T-helper 1 cell (primary cell): Measurements from ENCODE around the gene DHH.
"Not testable (repeated sequence)": the region's sequence is repeated elsewhere in the genome, so short reads cannot be mapped to it uniquely, and the experiment has no call there.

Experiments used
- DNase-seq, 5 donors: peaks; one replicate each; pipeline ENCODE4 v3.0.0-alpha.2; 2012 to 2020

DHH gene

GRCh38 chr12:49068879-49069506 lies 25.6 kb downstream of the DHH start:
- no peak for DNase-seq

GRCh38 chr12:49066120-49066519 lies 28.5 kb downstream of the DHH start:
- DNase-seq = no peak

- no peak for DNase-seq
Observed at GRCh38 chr12:49064767-49065152, 29.8 kb downstream of the DHH start.

- DNase-seq = not testable (repeated sequence)
Observed at GRCh38 chr12:49061916-49062315, 32.7 kb downstream of the DHH start.

GRCh38 chr12:49061157-49061650 lies 33.4 kb downstream of the DHH start:
- DNase-seq = no peak

- peak; percentile 73 to 92 (median 83) for DNase-seq
Observed at GRCh38 chr12:49060237-49061156, 34.1 kb downstream of the DHH start, which contains the start of gene KMT2D. KMT2D (minus strand) TSS chr12:49060794; CDS start chr12:49055324, 5,470 bp downstream.

- peak in 1 of 5 donors; percentile 39 for DNase-seq
Observed at GRCh38 chr12:49059299-49060171, 35.1 kb downstream of the DHH start.

GRCh38 chr12:49059045-49059298 lies 35.6 kb downstream of the DHH start:
- DNase-seq = no peak

GRCh38 chr12:49058366-49059044 lies 36.1 kb downstream of the DHH start:
- DNase-seq = no peak

- no peak for DNase-seq
Observed at GRCh38 chr12:49057888-49058287, 36.7 kb downstream of the DHH start.

GRCh38 chr12:49055978-49056754 lies 38.4 kb downstream of the DHH start:
- peak in 3 of 5 donors; percentile 31 to 72 (median 42) for DNase-seq

- DNase-seq = no peak
Observed at GRCh38 chr12:49055092-49055491, 39.5 kb downstream of the DHH start.

- no peak for DNase-seq
Observed at GRCh38 chr12:49054524-49054923, 40.1 kb downstream of the DHH start.

- no peak for DNase-seq
Observed at GRCh38 chr12:49054096-49054495, 40.5 kb downstream of the DHH start.

- DNase-seq = no peak
Observed at GRCh38 chr12:49052451-49053208, 42.0 kb downstream of the DHH start.

- no peak for DNase-seq
Observed at GRCh38 chr12:49051777-49052438, 42.7 kb downstream of the DHH start.

- DNase-seq = no peak
Observed at GRCh38 chr12:49051373-49051764, 43.2 kb downstream of the DHH start.

GRCh38 chr12:49050507-49051372 lies 43.9 kb downstream of the DHH start:
- DNase-seq = no peak

GRCh38 chr12:49049566-49050224 lies 44.9 kb downstream of the DHH start:
- no peak for DNase-seq
